Esophagus muscularis mucosa (tissue), 4 donors: ENCODE measurements around the gene ADAT2. TPM values are rescaled to one million over a fixed set of nuclear protein-coding genes. Genes with fewer than 3 reads are reported as not detected.
"Not testable (repeated sequence)": the region's sequence is repeated elsewhere in the genome, so short reads cannot be mapped to it uniquely, and the experiment has no call there.

ENCODE experiments used
- DNase-seq: peaks from one replicate; pipeline ENCODE4 v3.0.0-alpha.2; 2017; ENCODE audit errors: extremely low spot score
- H3K27ac ChIP-seq, 4 donors: fragments of 200-600 bp; sonication (generic); replicated peaks in 1 of 4; 1 replicate in 3 of 4; 2 replicates in 1 of 4; pipeline ENCODE4 v1.5.1; 2016 to 2019; ENCODE audit warnings: mild to moderate bottlenecking in 1 of 4
- H3K27me3 ChIP-seq, 4 donors: fragments of 200-600 bp; sonication (generic); one replicate each; pipeline versions ENCODE4 v1.5.1 to v1.6.0; 2016 to 2019
- H3K36me3 ChIP-seq, 4 donors: fragments of 200-600 bp; sonication (generic); one replicate each; pipeline ENCODE4 v1.5.1; 2016 to 2019
- H3K4me1 ChIP-seq, 4 donors: fragments of 200-600 bp; sonication (generic); one replicate each; pipeline ENCODE4 v1.5.1; 2016 to 2019
- H3K4me3 ChIP-seq, 4 donors: fragments of 200-600 bp; sonication (generic); 1 replicate in 2 of 4; 2 replicates in 2 of 4; pipeline ENCODE4 v1.5.1; 2016 to 2019; ENCODE audit warnings: mild to moderate bottlenecking in 4 of 4, moderate library complexity in 1 of 4
- H3K9me3 ChIP-seq, 4 donors: fragments of 200-600 bp; sonication (generic); 1 replicate in 3 of 4; 2 replicates in 1 of 4; pipeline ENCODE4 v1.5.1; 2016 to 2019
- CTCF ChIP-seq, 3 experiments: fragments of 200-600 bp in 2 of 3; fragments of 450-650 bp in 1 of 3; sonication (generic) in 2 of 3; IDR thresholded peaks; one replicate each; pipeline ENCODE4 v1.5.1; 2017 to 2019; ENCODE audit warnings: antibody characterized with exemption in 3 of 3, mild to moderate bottlenecking in 2 of 3, moderate library complexity in 1 of 3
- EP300 ChIP-seq: sonication (generic); formaldehyde crosslinking; IDR thresholded peaks from one replicate; pipeline ENCODE4 v1.6.1; 2017; ENCODE audit warnings: antibody characterized with exemption
- POLR2A ChIP-seq: fragments of 450-650 bp; IDR thresholded peaks from one replicate; pipeline ENCODE4 v1.6.1; 2017; ENCODE audit warnings: antibody characterized with exemption, moderate library complexity, mild to moderate bottlenecking, low read depth
- POLR2AphosphoS5 ChIP-seq, 2 donors: sonication (generic); formaldehyde crosslinking; IDR thresholded peaks; one replicate each; pipeline ENCODE4 v1.6.1; 2017; ENCODE audit warnings: antibody characterized with exemption in 2 of 2
- WGBS: methylation state at CpG from one replicate; pipeline ENCODE4 v1.1.5; 2018; 5-methylcytosine and 5-hydroxymethylcytosine counted together
- intact Hi-C: fragments of 100-400 bp; cut with DNase I; formaldehyde crosslinking; loops from one replicate; pipeline ENCODE4 v1.15.1; 2023
- total RNA-seq, 4 donors: library from RNA; depleted of rRNA; stranded (reverse); fragments of >200 nt; gene quantifications; one replicate each; pipeline versions ENCODE4 v1.1.0 to v1.2.1, GENCODE V29; 2016

ADAT2 gene
- total RNA-seq, 4 donors from 2014 or later: 2.4 to 4.0 (median 3.2) TPM

- H3K36me3 ChIP-seq: peaks cover 0 to 33% (median 10%) of the 10 kb centered on the region in 4 donors
- WGBS: 97% methylated on average over 2 of the region's 2 CpGs
- intact Hi-C loops: no loop called here
- no peak overlapping the region for H3K27ac ChIP-seq
- DNase-seq: no peak
- no peak overlapping the region for H3K4me3 ChIP-seq
- H3K4me1 ChIP-seq: peaks cover 0 to 30% (median 13%) of the 10 kb centered on the region in 4 donors
- H3K27me3 ChIP-seq: no peaks in the 10 kb centered on the region
- TF ChIP-seq POLR2AphosphoS5 (IDR thresholded peaks at IDR 0.05) (no peak), POLR2A (no peak)
- H3K9me3 ChIP-seq: no peaks in the 10 kb centered on the region
Measured at GRCh38 chr6:143457563-143458359, 7.3 kb upstream of the ADAT2 start.

GRCh38 chr6:143451531-143451930, 1.0 kb upstream of the ADAT2 start:
- intact Hi-C loops: loop anchor here (5.0 kb wide), 1 partner anchor 389 kb away; the partner anchor contains the start of gene AIG1
- peak overlapping the region; percentile 62 to 88 (median 75) for H3K4me3 ChIP-seq
- no peak for DNase-seq
- no peaks in the 10 kb centered on the region for H3K9me3 ChIP-seq
- TF ChIP-seq POLR2A: no peak
- TF ChIP-seq CTCF (IDR thresholded peaks at IDR 0.05): no peak
- no peak for TF ChIP-seq POLR2AphosphoS5 (IDR thresholded peaks at IDR 0.05)
- no peak for TF ChIP-seq EP300
- 54% methylated on average over 4 of the region's 4 CpGs for WGBS
- H3K36me3 ChIP-seq: peaks cover 0 to 5% (median 0%) of the 10 kb centered on the region in 4 donors
- H3K27me3 ChIP-seq: no peaks in the 10 kb centered on the region
- H3K27ac ChIP-seq: peak overlapping the region; percentile 67 to 82 (median 72)
- peaks cover 17 to 40% (median 36%) of the 10 kb centered on the region in 4 donors for H3K4me1 ChIP-seq

GRCh38 chr6:143449714-143450452, 612 bp downstream of the ADAT2 start:
- Histone ChIP-seq H3K9me3 (no peaks in the 10 kb centered on the region), H3K27ac (peak overlapping the region; percentile 67 to 82 (median 72)), H3K27me3 (no peaks in the 10 kb centered on the region), H3K4me3 (peak overlapping the region; percentile 62 to 88 (median 75)), H3K4me1 (peaks cover 17 to 41% (median 40%) of the 10 kb centered on the region in 4 donors), H3K36me3 (peaks cover 0 to 5% (median 0%) of the 10 kb centered on the region in 4 donors)
- 8% methylated on average over 19 of the region's 19 CpGs for WGBS
- TF ChIP-seq POLR2AphosphoS5 (IDR thresholded peaks at IDR 0.05) (no peak), EP300 (no peak), POLR2A (no peak), CTCF (IDR thresholded peaks at IDR 0.05) (no peak)
- intact Hi-C loops: loop anchor here (5.0 kb wide), 1 partner anchor 388 kb away; the partner anchor contains the start of gene AIG1
- DNase-seq: no peak

- H3K27me3 ChIP-seq: no peaks in the 10 kb centered on the region
- H3K36me3 ChIP-seq: peaks cover 0 to 5% (median 0%) of the 10 kb centered on the region in 4 donors
- no peak for DNase-seq
- WGBS: 80% methylated on average over 6 of the region's 6 CpGs
- H3K4me3 ChIP-seq: peak overlapping the region; percentile 62 to 88 (median 75)
- TF ChIP-seq EP300: no peak
- TF ChIP-seq POLR2AphosphoS5 (IDR thresholded peaks at IDR 0.05): no peak
- TF ChIP-seq CTCF (IDR thresholded peaks at IDR 0.05): no peak
- no peak for TF ChIP-seq POLR2A
- peaks cover 17 to 41% (median 40%) of the 10 kb centered on the region in 4 donors for H3K4me1 ChIP-seq
- no peaks in the 10 kb centered on the region for H3K9me3 ChIP-seq
- intact Hi-C loops: no loop called here
- H3K27ac ChIP-seq: peak overlapping the region in 1 of 4 donors; percentile 67
Measured at GRCh38 chr6:143449082-143449713, 1.3 kb downstream of the ADAT2 start.

GRCh38 chr6:143447865-143448264, 2.6 kb downstream of the ADAT2 start:
- H3K9me3 ChIP-seq, H3K4me3 ChIP-seq, H3K27ac ChIP-seq, DNase-seq, H3K36me3 ChIP-seq, H3K27me3 ChIP-seq, intact Hi-C loops: not testable (repeated sequence)
- 100% methylated on average over 2 of the region's 2 CpGs for WGBS
- H3K4me1 ChIP-seq: peaks cover 17 to 39% (median 33%) of the 10 kb centered on the region in 4 donors
